Measurements from ENCODE around the gene TMEM203. TPM values are rescaled to one million over a fixed set of nuclear protein-coding genes. Genes with fewer than 3 reads are reported as not detected.
"Not testable (repeated sequence)": the region's sequence is repeated elsewhere in the genome, so short reads cannot be mapped to it uniquely, and the experiment has no call there.

The TMEM203 gene
- total and polyA plus RNA-seq, 9 donors: 29.2 to 40.8 (median 37.5) TPM

GRCh38 chr9:137243626-137244485, 38.4 kb upstream of the TMEM203 start:
- peaks cover 4% of the 10 kb centered on the region for H3K4me1 ChIP-seq (ENCODE audit: insufficient read depth)
- no peak for DNase-seq
- no peaks in the 10 kb centered on the region for H3K27me3 ChIP-seq
- H3K9me3 ChIP-seq: no peaks in the 10 kb centered on the region
- no peak overlapping the region for H3K27ac ChIP-seq
- WGBS, 3 donors: 61 to 69% (median 61%) methylated on average over 15 of the region's 15 CpGs
- TF ChIP-seq POLR2A (IDR thresholded peaks at IDR 0.05): no peak
- no peak for TF ChIP-seq EP300 (IDR thresholded peaks at IDR 0.05)
- H3K4me3 ChIP-seq: no peak overlapping the region
- no peaks in the 10 kb centered on the region for H3K36me3 ChIP-seq
- intact Hi-C loops (cut with DNase I): no loop called here

DNA sequence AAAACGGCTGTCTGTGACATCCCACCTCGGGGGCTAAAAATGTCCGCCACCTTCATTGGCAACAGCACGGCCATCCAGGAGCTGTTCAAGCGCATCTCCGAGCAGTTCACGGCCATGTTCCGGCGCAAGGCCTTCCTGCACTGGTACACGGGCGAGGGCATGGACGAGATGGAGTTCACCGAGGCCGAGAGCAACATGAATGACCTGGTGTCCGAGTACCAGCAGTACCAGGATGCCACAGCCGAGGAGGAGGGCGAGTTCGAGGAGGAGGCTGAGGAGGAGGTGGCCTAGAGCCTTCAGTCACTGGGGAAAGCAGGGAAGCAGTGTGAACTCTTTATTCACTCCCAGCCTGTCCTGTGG, 37.8 kb upstream of the TMEM203 start:
- H3K27me3 ChIP-seq; H3K4me3 ChIP-seq; H3K4me1 ChIP-seq (ENCODE audit: insufficient read depth); H3K27ac ChIP-seq; H3K9me3 ChIP-seq; H3K36me3 ChIP-seq; intact Hi-C loops (cut with DNase I); DNase-seq: not testable (repeated sequence)
- WGBS, 3 donors: 89 to 94% (median 90%) methylated on average over 18 of the region's 18 CpGs

DNA sequence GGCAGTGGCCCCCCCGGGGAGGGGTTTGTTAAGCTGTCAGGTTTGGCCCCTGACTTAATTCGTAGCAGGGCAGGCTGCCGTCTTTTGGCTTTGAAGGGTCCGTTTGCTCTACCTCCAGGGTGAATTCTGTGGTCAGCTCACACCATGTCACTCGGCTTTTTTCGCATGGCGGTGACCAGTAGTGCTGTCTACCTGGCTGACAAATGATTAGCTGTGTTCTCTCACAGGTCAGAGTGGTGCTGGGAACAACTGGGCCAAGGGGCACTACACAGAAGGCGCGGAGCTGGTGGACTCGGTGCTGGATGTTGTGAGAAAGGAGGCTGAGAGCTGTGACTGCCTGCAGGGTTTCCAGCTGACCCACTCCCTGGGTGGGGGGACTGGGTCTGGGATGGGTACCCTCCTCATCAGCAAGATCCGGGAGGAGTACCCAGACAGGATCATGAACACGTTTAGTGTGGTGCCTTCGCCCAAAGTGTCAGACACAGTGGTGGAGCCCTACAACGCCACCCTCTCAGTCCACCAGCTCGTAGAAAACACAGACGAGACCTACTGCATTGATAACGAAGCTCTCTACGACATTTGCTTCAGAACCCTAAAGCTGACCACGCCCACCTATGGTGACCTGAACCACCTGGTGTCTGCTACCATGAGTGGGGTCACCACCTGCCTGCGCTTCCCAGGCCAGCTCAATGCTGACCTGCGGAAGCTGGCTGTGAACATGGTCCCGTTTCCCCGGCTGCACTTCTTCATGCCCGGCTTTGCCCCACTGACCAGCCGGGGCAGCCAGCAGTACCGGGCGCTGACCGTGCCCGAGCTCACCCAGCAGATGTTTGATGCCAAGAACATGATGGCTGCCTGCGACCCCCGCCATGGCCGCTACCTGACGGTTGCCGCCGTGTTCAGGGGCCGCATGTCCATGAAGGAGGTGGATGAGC, 37.1 kb upstream of the TMEM203 start:
- peak overlapping the region; percentile 64 for H3K4me3 ChIP-seq
- TF ChIP-seq POLR2A (IDR thresholded peaks at IDR 0.05) (no peak), CTCF (IDR thresholded peaks at IDR 0.05) (no peak), EP300 (IDR thresholded peaks at IDR 0.05) (no peak)
- H3K36me3 ChIP-seq: no peaks in the 10 kb centered on the region
- intact Hi-C loops (cut with DNase I): no loop called here
- 73 to 79% (median 76%) methylated on average over 36 of the region's 36 CpGs for WGBS, 3 donors
- H3K27me3 ChIP-seq: no peaks in the 10 kb centered on the region
- DNase-seq: no peak
- no peaks in the 10 kb centered on the region for H3K9me3 ChIP-seq
- peak overlapping the region in 1 of 2 donors; percentile 79 for H3K27ac ChIP-seq
- H3K4me1 ChIP-seq (ENCODE audit: insufficient read depth): peaks cover 4% of the 10 kb centered on the region

- WGBS, 3 donors: 1 to 7% (median 3%) methylated on average over 18 to 83 of the region's 83 CpGs
- H3K9me3 ChIP-seq: no peaks in the 10 kb centered on the region
- peak; percentile 62 to 77 (median 77) for DNase-seq
- no peaks in the 10 kb centered on the region for H3K27me3 ChIP-seq
- TF ChIP-seq CTCF (IDR thresholded peaks at IDR 0.05) (no peak), POLR2A (IDR thresholded peaks at IDR 0.05) (no peak), EP300 (IDR thresholded peaks at IDR 0.05) (no peak)
- peak overlapping the region; percentile 64 for H3K4me3 ChIP-seq
- H3K36me3 ChIP-seq: no peaks in the 10 kb centered on the region
- H3K4me1 ChIP-seq (ENCODE audit: insufficient read depth): peaks cover 6% of the 10 kb centered on the region
- H3K27ac ChIP-seq: peak overlapping the region; percentile 63 to 79
- intact Hi-C loops (cut with DNase I): no loop called here
Observed at GRCh38 chr9:137241490-137242268, 36.2 kb upstream of the TMEM203 start.

Measured in ovary (tissue), 9 donors.